ENCODE measurements around the gene ANO6.

ANO6 gene

GRCh38 chr12:45200491-45201043, 15.3 kb upstream of the ANO6 start:
- in situ Hi-C loops (cut with MboI; ENCODE audit: low pct_unique_long_range_greater_than_20kb, low sequenced_read_pairs, unreplicated experiment): no loop called here
- no peak for TF ChIP-seq CTCF (IDR thresholded peaks at IDR 0.05; ENCODE audit: extremely low read depth, insufficient read depth, missing control alignments)
- DNase-seq (ENCODE audit: low spot score): no peak

GRCh38 chr12:45203767-45204166, 12.1 kb upstream of the ANO6 start:
- TF ChIP-seq CTCF (IDR thresholded peaks at IDR 0.05; ENCODE audit: extremely low read depth, insufficient read depth, missing control alignments): no peak
- in situ Hi-C loops (cut with MboI; ENCODE audit: low pct_unique_long_range_greater_than_20kb, low sequenced_read_pairs, unreplicated experiment): no loop called here
- no peak for DNase-seq (ENCODE audit: low spot score)

- in situ Hi-C loops (cut with MboI; ENCODE audit: low pct_unique_long_range_greater_than_20kb, low sequenced_read_pairs, unreplicated experiment): no loop called here
- DNase-seq (ENCODE audit: low spot score): no peak
- TF ChIP-seq CTCF (IDR thresholded peaks at IDR 0.05; ENCODE audit: extremely low read depth, insufficient read depth, missing control alignments): no peak
These were observed 11.1 kb upstream of the ANO6 start for GRCh38 chr12:45204757-45205156.

GRCh38 chr12:45205165-45205825, 10.6 kb upstream of the ANO6 start:
- in situ Hi-C loops (cut with MboI; ENCODE audit: low pct_unique_long_range_greater_than_20kb, low sequenced_read_pairs, unreplicated experiment): no loop called here
- DNase-seq (ENCODE audit: low spot score): no peak

GRCh38 chr12:45208604-45209487, 7.0 kb upstream of the ANO6 start:
- no peak for DNase-seq (ENCODE audit: low spot score)
- TF ChIP-seq CTCF (IDR thresholded peaks at IDR 0.05; ENCODE audit: extremely low read depth, insufficient read depth, missing control alignments): no peak
- in situ Hi-C loops (cut with MboI; ENCODE audit: low pct_unique_long_range_greater_than_20kb, low sequenced_read_pairs, unreplicated experiment): no loop called here

More at GRCh38 chr12:45205165-45205825, 10.6 kb upstream of the ANO6 start:
- TF ChIP-seq CTCF (IDR thresholded peaks at IDR 0.05; ENCODE audit: extremely low read depth, insufficient read depth, missing control alignments): no peak

- no peak for DNase-seq (ENCODE audit: low spot score)
- in situ Hi-C loops (cut with MboI; ENCODE audit: low pct_unique_long_range_greater_than_20kb, low sequenced_read_pairs, unreplicated experiment): no loop called here
- TF ChIP-seq CTCF (IDR thresholded peaks at IDR 0.05; ENCODE audit: extremely low read depth, insufficient read depth, missing control alignments): no peak
These were observed 6.1 kb upstream of the ANO6 start for GRCh38 chr12:45209784-45210183.

Measured in GM13977 (cell line).